ENCODE data around the gene TTC22.
A peak's percentile ranks its signal among the peaks of the same experiment; 100 is the strongest.

TTC22 gene

GRCh38 chr1:54800899-54801759, at the start of gene TTC22:
Gene TTC22 (minus strand): TSS chr1:54801323. CDS start chr1:54801163, 160 bp downstream.
- peak; percentile 48 for DNase-seq (ENCODE audit: low read depth)

GRCh38 chr1:54850737-54851136, 49.6 kb upstream of the TTC22 start:
- DNase-seq (ENCODE audit: low read depth): no peak

- no peak for DNase-seq (ENCODE audit: low read depth)
These were observed 49.1 kb upstream of the TTC22 start for GRCh38 chr1:54850069-54850730.

GRCh38 chr1:54849219-54850068, 48.3 kb upstream of the TTC22 start:
- no peak for DNase-seq (ENCODE audit: low read depth)

GRCh38 chr1:54848134-54848948, 47.2 kb upstream of the TTC22 start:
- DNase-seq (ENCODE audit: low read depth): no peak

- DNase-seq (ENCODE audit: low read depth): no peak
These were observed 45.7 kb upstream of the TTC22 start for GRCh38 chr1:54846716-54847284.

GRCh38 chr1:54846301-54846700, 45.2 kb upstream of the TTC22 start:
- no peak for DNase-seq (ENCODE audit: low read depth)

- no peak for DNase-seq (ENCODE audit: low read depth)
These were observed 44.6 kb upstream of the TTC22 start for GRCh38 chr1:54845772-54846171.

GRCh38 chr1:54844564-54844963, 43.4 kb upstream of the TTC22 start:
- DNase-seq (ENCODE audit: low read depth): no peak

GRCh38 chr1:54843449-54843848, 42.3 kb upstream of the TTC22 start:
- DNase-seq (ENCODE audit: low read depth): no peak

GRCh38 chr1:54842963-54843362, 41.8 kb upstream of the TTC22 start:
- no peak for DNase-seq (ENCODE audit: low read depth)

GRCh38 chr1:54842206-54842915, 41.2 kb upstream of the TTC22 start:
- DNase-seq (ENCODE audit: low read depth): no peak

GRCh38 chr1:54839824-54840223, 38.7 kb upstream of the TTC22 start:
- no peak for DNase-seq (ENCODE audit: low read depth)

- no peak for DNase-seq (ENCODE audit: low read depth)
These were observed 37.5 kb upstream of the TTC22 start for GRCh38 chr1:54838565-54839180.

- DNase-seq (ENCODE audit: low read depth): no peak
These were observed 36.1 kb upstream of the TTC22 start for GRCh38 chr1:54837002-54837853.

GRCh38 chr1:54836594-54836993, 35.5 kb upstream of the TTC22 start:
- DNase-seq (ENCODE audit: low read depth): no peak

GRCh38 chr1:54835970-54836369, 34.8 kb upstream of the TTC22 start:
- DNase-seq (ENCODE audit: low read depth): no peak

- DNase-seq (ENCODE audit: low read depth): no peak
These were observed 34.2 kb upstream of the TTC22 start for GRCh38 chr1:54835131-54835898.
